ENCODE results near the gene APBB1IP.

Gene APBB1IP

GRCh38 chr10:26412932-26413331 is 25.2 kb upstream of the APBB1IP start:
- TF ChIP-seq CTCF (IDR thresholded peaks at IDR 0.05) (no peak), ZFX (IDR thresholded peaks at IDR 0.05; ENCODE audit: borderline replicate concordance) (no peak)

DNA sequence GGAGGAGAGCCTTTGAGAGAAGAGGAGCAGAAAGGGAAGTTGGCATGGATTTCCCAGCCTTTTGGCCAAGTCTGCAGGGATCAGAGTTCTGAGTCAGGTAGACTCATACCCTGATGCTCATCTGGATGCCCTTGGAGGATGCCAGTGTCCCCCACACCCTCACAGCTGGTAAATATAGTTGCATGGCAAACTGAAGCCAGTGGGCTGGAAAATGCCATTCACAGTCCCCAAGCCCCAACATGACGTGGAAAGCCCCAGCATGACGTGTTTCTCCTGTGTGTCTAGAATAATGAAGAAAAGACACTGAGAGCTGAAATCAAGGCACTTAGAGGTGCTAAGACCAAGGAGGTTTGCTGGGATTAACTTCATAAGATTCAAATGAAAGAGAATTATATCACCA is 24.8 kb upstream of the APBB1IP start:
- TF ChIP-seq CTCF (IDR thresholded peaks at IDR 0.05), result no peak
- TF ChIP-seq ZFX (IDR thresholded peaks at IDR 0.05; ENCODE audit: borderline replicate concordance), result no peak
- no peak overlapping the region for H3K27ac ChIP-seq

More at GRCh38 chr10:26412932-26413331, 25.2 kb upstream of the APBB1IP start:
- H3K27ac ChIP-seq, result no peak overlapping the region

DNA sequence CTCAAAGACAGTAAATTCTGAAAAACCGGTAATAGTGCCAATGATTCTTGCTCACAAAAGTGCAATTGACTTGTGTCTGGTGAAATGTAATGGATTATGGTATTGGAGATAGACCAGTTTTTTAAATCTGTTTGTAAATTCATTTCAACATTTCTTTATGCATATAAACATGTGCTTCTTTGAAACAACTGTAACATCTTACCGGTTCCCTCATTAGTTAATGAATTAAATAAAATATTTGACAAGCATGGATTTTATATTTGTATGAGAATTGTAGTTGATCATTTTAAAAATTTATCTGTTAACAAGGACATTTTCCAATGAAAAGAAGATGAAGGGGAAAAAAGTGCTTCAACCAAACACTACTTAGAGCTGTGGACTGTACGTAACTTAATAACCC is 21.0 kb upstream of the APBB1IP start:
- no peak for TF ChIP-seq CTCF (IDR thresholded peaks at IDR 0.05)
- TF ChIP-seq ZFX (IDR thresholded peaks at IDR 0.05; ENCODE audit: borderline replicate concordance), result no peak

DNA sequence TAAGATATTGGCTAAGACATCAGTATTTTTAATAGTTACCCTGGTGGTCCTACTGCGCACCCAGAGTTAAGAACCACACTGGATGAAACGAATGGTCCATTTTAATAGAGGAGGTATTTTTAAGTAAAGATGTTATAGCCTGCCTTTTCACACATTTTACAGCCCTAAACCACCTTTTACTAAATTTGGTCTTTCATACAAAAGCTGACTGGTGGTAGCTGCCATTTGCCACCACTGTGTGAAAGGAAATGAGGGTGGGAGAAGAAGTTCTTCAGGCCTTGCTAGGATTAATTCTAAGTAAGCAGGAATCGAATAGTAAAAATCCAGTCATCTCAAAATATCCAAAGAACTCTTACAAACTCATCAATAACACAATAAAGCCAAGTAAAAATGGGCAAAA is 15.2 kb upstream of the APBB1IP start:
- no peak for TF ChIP-seq CTCF (IDR thresholded peaks at IDR 0.05)
- no peak overlapping the region for H3K27ac ChIP-seq

More for the DNA sequence above, 21.0 kb upstream of the APBB1IP start:
- no peak overlapping the region for H3K27ac ChIP-seq

DNA sequence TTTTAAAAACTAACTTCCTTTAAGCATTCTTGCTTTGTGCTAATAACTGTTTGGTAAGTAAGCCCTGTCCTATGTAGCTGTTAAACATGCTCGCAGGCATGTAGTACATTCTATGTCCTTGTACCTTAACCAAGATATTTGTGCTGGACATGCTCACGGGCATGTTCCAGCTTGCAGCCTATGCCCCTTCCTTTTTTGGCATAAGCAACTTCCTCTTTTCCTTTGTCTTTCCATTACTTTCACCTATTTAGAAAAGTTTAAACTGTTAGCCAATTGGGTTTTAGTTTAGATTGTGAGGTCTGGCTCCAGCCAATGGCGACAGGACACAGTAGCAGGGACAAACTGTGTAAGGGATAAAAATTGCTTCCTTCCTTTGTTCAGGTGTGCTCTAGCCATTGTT is 14.4 kb upstream of the APBB1IP start:
- no peak for TF ChIP-seq ZFX (IDR thresholded peaks at IDR 0.05; ENCODE audit: borderline replicate concordance)
- no peak for TF ChIP-seq CTCF (IDR thresholded peaks at IDR 0.05)
- no peak overlapping the region for H3K27ac ChIP-seq

DNA sequence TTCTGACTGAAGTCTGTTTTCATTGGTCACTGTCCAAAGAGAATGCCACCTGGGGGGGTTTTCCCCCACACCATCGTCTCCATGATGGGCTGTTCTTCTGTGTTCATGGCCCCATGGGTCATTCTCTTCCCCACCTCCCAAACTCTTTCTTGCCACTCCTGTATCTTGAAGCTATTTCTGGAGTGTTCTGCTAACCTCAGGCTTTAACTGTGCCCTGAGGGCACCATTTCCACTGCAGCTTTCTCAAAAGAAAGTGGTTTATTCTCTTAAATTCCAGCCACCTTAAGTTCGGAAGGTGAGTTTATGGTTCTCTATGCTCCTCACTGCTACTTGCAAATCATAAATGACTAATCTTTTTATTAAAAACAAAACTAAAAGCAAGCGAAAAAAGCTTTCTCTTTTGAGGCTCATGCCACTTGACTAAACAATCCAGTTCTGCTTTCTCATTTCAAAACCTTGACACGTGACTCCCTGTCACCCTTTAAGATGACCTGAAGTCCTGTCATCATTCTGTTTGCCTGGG is 7.4 kb upstream of the APBB1IP start:
- H3K27ac ChIP-seq, result no peak overlapping the region
- no peak for TF ChIP-seq ZFX (IDR thresholded peaks at IDR 0.05; ENCODE audit: borderline replicate concordance)

DNA sequence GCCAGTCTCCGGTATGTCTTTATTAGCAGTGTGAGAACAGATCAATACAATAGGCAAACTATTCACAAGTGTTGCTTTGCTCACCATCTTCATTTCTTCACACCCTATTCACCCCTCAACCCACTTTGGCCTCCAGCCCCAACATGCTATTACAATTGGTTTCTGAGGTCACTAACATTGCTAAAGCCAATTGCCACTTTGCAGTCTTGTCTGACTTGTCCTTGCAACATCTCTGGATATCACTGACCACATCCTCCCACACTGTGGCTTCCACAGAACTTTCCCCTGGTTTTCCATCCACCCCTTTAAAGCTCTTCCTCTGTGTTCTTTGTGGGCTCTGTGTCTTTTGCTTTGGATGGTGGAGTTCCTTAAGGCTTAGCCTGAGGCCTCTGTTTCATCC is 5.2 kb upstream of the APBB1IP start:
- H3K27ac ChIP-seq, result no peak overlapping the region
- TF ChIP-seq ZFX (IDR thresholded peaks at IDR 0.05; ENCODE audit: borderline replicate concordance), result no peak
- TF ChIP-seq CTCF (IDR thresholded peaks at IDR 0.05), result no peak

DNA sequence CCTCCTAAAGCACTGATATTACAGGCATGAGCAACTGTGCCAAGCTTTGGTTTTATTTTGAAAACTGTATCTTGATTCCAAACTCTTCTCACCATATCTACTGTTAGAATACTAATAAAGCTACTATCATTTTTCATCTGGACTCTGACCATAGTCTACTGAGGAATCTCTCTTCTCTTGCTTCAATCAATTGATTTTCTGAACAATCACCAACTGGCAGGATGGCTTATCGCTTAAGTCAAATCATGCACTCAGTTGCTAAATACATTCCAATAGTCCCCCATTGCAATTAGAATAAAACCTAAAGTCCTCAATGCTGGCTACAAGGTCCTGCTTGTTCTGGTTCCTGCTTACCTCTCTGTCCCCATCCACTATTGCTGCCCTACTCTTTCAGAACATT is 2.3 kb upstream of the APBB1IP start:
- TF ChIP-seq CTCF (IDR thresholded peaks at IDR 0.05) (no peak), ZFX (IDR thresholded peaks at IDR 0.05; ENCODE audit: borderline replicate concordance) (no peak)
- no peak overlapping the region for H3K27ac ChIP-seq

Data from 22Rv1 (cell line).